CD4-positive, alpha-beta T cell (primary cell): ENCODE measurements around the gene ANXA6. TPM values are rescaled to one million over a fixed set of nuclear protein-coding genes. Genes with fewer than 3 reads are reported as not detected.

ENCODE experiments used
- ATAC-seq: fragments of 200-7000 bp; cut with Tn5 transposase; one replicate; pipeline ENCODE4 v1.10.0; 2022; ENCODE audit warnings: mild to moderate bottlenecking; ENCODE audit not compliant: poor library complexity
- CTCF ChIA-PET: fragments of 350-600 bp; sonication (Branson Sonifier 250); formaldehyde crosslinking; loops from one replicate; lab custom pipeline; 2021; ENCODE audit warnings: antibody characterized with exemption, inconsistent platforms; lab: Charles Lee
- POLR2A ChIA-PET: fragments of 350-600 bp; sonication (Branson Sonifier 250); formaldehyde crosslinking; loops from one replicate; lab custom pipeline; 2021; ENCODE audit warnings: antibody characterized with exemption, inconsistent platforms; lab: Charles Lee
- DNase-seq, 14 experiments: peaks; one replicate each; pipeline ENCODE4 v3.0.0-alpha.2; 2013 to 2020; ENCODE audit warnings: mixed read lengths in 2 of 14
- H3K27ac ChIP-seq, 2 donors: one replicate each; pipeline versions ENCODE4 v1.5.1 to v1.7.0; 2013; ENCODE audit warnings: low read length in 2 of 2, low read depth in 1 of 2, mild to moderate bottlenecking in 1 of 2
- H3K27me3 ChIP-seq, 2 experiments: 1 replicate in 1 of 2; 2 replicates in 1 of 2; pipeline versions ENCODE4 v1.6.1 to v1.7.0; 2013; ENCODE audit warnings: low read length in 2 of 2, control low read depth in 1 of 2, mild to moderate bottlenecking in 1 of 2, moderate library complexity in 1 of 2; ENCODE audit not compliant: insufficient read depth in 2 of 2, control insufficient read depth in 1 of 2
- H3K36me3 ChIP-seq: one replicate; pipeline ENCODE4 v1.6.1; 2013; ENCODE audit warnings: low read length, control low read depth; ENCODE audit not compliant: insufficient read depth
- H3K4me1 ChIP-seq: one replicate; pipeline ENCODE4 v1.6.1; 2013; ENCODE audit warnings: low read length, control low read depth; ENCODE audit not compliant: insufficient read depth
- H3K4me3 ChIP-seq: one replicate; pipeline ENCODE4 v1.5.1; 2013; ENCODE audit warnings: mild to moderate bottlenecking, low read length, moderate library complexity
- H3K9me3 ChIP-seq, 2 experiments: 1 replicate in 1 of 2; 2 replicates in 1 of 2; pipeline versions ENCODE4 v1.6.1 to v1.7.0; 2013; ENCODE audit warnings: low read length in 2 of 2, mild to moderate bottlenecking in 2 of 2, control low read depth in 1 of 2, moderate library complexity in 1 of 2; ENCODE audit not compliant: control insufficient read depth in 1 of 2, insufficient read depth in 1 of 2
- H3K27ac Mint-ChIP-seq: one replicate; pipeline ENCODE4 v1.8.0; 2020; ENCODE audit warnings: mixed read lengths
- H3K27me3 Mint-ChIP-seq: one replicate; pipeline ENCODE4 v1.8.0; 2021; ENCODE audit warnings: mixed read lengths
- H3K36me3 Mint-ChIP-seq: one replicate; pipeline ENCODE4 v1.8.0; 2021; ENCODE audit warnings: low read depth, mixed read lengths
- H3K4me1 Mint-ChIP-seq: one replicate; pipeline ENCODE4 v1.8.0; 2021; ENCODE audit warnings: low read depth, mixed read lengths
- H3K4me3 Mint-ChIP-seq: one replicate; pipeline ENCODE4 v1.8.0; 2020; ENCODE audit warnings: mild to moderate bottlenecking, mixed read lengths
- H3K9me3 Mint-ChIP-seq: one replicate; pipeline ENCODE4 v1.8.0; 2020; ENCODE audit warnings: mixed read lengths
- intact Hi-C, 2 experiments: fragments of 100-400 bp; cut with DNase I in 1 of 2; cut with micrococcal nuclease in 1 of 2; formaldehyde crosslinking; loops; one replicate each; pipeline versions ENCODE4 v1.15.1 to v1.9.0; 2023 to 2025; cut with DNase I, micrococcal nuclease
- total RNA-seq, 174 experiments: library from RNA in 2 of 174; stranded (reverse) in 2 of 174; gene quantifications; one replicate each; pipeline ENCODE4 v1.2.3 and lab custom pipeline; 2021 to 2026
- TF ChIP-seq, protein P1 (sequence below): fragments of 200-600 bp; IDR thresholded peaks from one replicate; pipeline ENCODE4 v1.8.0; 2022; ENCODE audit warnings: antibody characterized with exemption, mild to moderate bottlenecking

ANXA6 gene
- total RNA-seq, 2 experiments from 2014 or later = 108 to 130 TPM

DNA sequence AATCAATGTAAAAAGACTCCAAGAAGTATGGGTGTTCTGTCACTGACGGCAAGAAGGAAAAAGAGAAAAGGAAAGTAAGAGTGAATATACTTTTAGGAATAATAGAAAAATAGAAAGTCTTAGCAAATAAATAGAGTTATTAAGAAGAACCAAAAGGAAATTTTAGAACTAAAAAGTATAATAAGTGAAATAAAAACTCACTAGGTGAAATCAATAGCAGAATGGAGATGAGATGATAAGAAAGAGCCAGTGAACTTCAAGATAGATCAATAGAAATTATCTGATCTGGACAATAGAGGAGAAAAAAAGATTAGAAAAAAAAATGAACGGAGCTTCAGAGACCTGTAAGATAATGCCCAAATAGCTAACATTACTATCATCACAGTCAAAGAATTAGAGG is 31.6 kb upstream of the ANXA6 start:
- Histone ChIP-seq H3K36me3 (peaks cover 76% of the 10 kb centered on the region), H3K4me3 (no peak overlapping the region), H3K27ac (no peak overlapping the region), H3K4me1 (peaks cover 2% of the 10 kb centered on the region), H3K27me3 (no peaks in the 10 kb centered on the region), H3K9me3 (no peaks in the 10 kb centered on the region)
- TF ChIP-seq, protein P1, sequence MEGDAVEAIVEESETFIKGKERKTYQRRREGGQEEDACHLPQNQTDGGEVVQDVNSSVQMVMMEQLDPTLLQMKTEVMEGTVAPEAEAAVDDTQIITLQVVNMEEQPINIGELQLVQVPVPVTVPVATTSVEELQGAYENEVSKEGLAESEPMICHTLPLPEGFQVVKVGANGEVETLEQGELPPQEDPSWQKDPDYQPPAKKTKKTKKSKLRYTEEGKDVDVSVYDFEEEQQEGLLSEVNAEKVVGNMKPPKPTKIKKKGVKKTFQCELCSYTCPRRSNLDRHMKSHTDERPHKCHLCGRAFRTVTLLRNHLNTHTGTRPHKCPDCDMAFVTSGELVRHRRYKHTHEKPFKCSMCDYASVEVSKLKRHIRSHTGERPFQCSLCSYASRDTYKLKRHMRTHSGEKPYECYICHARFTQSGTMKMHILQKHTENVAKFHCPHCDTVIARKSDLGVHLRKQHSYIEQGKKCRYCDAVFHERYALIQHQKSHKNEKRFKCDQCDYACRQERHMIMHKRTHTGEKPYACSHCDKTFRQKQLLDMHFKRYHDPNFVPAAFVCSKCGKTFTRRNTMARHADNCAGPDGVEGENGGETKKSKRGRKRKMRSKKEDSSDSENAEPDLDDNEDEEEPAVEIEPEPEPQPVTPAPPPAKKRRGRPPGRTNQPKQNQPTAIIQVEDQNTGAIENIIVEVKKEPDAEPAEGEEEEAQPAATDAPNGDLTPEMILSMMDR = no peak
- Mint-ChIP-seq H3K4me1 (peaks cover 56% of the 10 kb centered on the region), H3K9me3 (peaks cover 16% of the 10 kb centered on the region), H3K27me3 (no peaks in the 10 kb centered on the region), H3K36me3 (peaks cover 94% of the 10 kb centered on the region), H3K4me3 (no peak overlapping the region), H3K27ac (no peak overlapping the region)
- ChIA-PET POLR2A (interaction anchor here (1.6 kb wide), 1 partner anchor 34 kb away, joined by 7 read pairs; the partner anchor contains the start of gene CCDC69), CTCF (interaction anchor here (1.5 kb wide), 1 partner anchor 23 kb away, joined by 3 read pairs; no protein-coding TSS in a partner anchor)
- no peak for ATAC-seq
- intact Hi-C loops = no loop called here
- DNase-seq = no peak

DNA sequence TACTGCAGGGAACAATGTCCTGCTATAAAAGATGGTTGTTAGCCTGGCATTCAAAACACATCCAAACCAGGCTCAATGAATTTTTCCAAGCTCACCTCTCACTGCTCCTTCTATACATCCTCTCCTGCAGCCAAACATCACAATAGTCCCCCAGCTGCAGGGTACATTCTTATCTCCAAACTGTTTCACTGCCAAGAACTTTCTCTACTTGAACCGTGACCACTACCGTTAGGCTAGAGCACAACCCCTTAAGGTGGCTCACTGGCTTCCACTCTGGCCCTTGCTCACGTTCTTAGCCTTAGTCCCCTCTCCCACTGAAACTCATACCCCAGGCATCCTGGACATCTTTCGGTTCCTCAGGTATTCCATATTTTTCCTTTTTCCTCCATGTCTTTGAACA is 29.0 kb upstream of the ANXA6 start:
- no peak overlapping the region for H3K4me3 Mint-ChIP-seq

DNA sequence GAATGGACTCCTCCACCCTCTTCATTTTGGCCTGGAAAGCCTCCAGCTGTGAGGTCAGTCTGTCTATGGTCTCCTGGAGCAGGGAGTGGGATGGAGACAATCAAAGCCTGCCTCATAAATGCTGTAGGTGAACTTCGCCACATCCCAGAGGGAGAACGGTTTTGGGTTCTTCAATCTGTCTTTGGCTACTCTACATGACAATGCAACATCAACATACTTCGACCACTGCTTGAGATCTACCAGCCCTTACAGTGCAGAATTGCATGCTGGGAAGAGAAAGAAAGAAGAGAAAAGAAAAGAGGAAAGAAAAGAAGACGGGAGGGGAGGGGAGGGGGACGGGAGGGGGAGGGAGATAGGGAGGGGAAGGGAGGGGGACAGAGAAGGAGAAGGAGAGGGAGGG is 28.5 kb upstream of the ANXA6 start:
- peaks cover 32% of the 10 kb centered on the region for H3K4me1 Mint-ChIP-seq
- intact Hi-C loops = no loop called here
- no peak overlapping the region for H3K4me3 Mint-ChIP-seq
- Histone ChIP-seq H3K4me1 (peaks cover 4% of the 10 kb centered on the region), H3K36me3 (peaks cover 92% of the 10 kb centered on the region), H3K4me3 (no peak overlapping the region), H3K27me3 (no peaks in the 10 kb centered on the region), H3K9me3 (no peaks in the 10 kb centered on the region), H3K27ac (no peak overlapping the region)
- no peak for ATAC-seq
- TF ChIP-seq, protein P1 = no peak
- peaks cover 96% of the 10 kb centered on the region for H3K36me3 Mint-ChIP-seq
- DNase-seq = no peak
- no peaks in the 10 kb centered on the region for H3K27me3 Mint-ChIP-seq
- POLR2A ChIA-PET = no interaction called here
- peaks cover 10% of the 10 kb centered on the region for H3K9me3 Mint-ChIP-seq
- CTCF ChIA-PET = no interaction called here
- H3K27ac Mint-ChIP-seq = peak overlapping the region; percentile 24

More for the DNA sequence above, 29.0 kb upstream of the ANXA6 start:
- Histone ChIP-seq H3K9me3 (no peaks in the 10 kb centered on the region), H3K36me3 (peaks cover 90% of the 10 kb centered on the region), H3K4me1 (peaks cover 4% of the 10 kb centered on the region), H3K4me3 (no peak overlapping the region), H3K27ac (no peak overlapping the region), H3K27me3 (no peaks in the 10 kb centered on the region)
- intact Hi-C loops = no loop called here
- no peak for ATAC-seq
- ChIA-PET CTCF (no interaction called here), POLR2A (interaction anchor here (0.6 to 0.7 kb wide), 2 partner anchors 58 to 166 kb away, joined by 3 to 4 read pairs; no protein-coding TSS in a partner anchor)
- Mint-ChIP-seq H3K4me1 (peaks cover 36% of the 10 kb centered on the region), H3K9me3 (peaks cover 13% of the 10 kb centered on the region), H3K27ac (peak overlapping the region; percentile 63), H3K36me3 (peaks cover 96% of the 10 kb centered on the region), H3K27me3 (no peaks in the 10 kb centered on the region)
- no peak for DNase-seq
- TF ChIP-seq, protein P1 = no peak
